ENCODE results near the gene SENP2.
A peak's percentile ranks its signal among the peaks of the same experiment; 100 is the strongest.

The SENP2 gene

GRCh38 chr3:185657691-185658503 lies 71.8 kb downstream of the SENP2 start:
- ATAC-seq, result no peak
- TF ChIP-seq ZNF565 (CRISPR knock-in tag; conservative IDR thresholded peaks at IDR 0.05; ENCODE audit: low read depth), result no peak
- TF ChIP-seq OSR1 (CRISPR knock-in tag; IDR thresholded peaks at IDR 0.05), result no peak
- no peak for TF ChIP-seq CSRNP3 (CRISPR knock-in tag; IDR thresholded peaks at IDR 0.05)
- TF ChIP-seq PATZ1 (CRISPR knock-in tag; IDR thresholded peaks at IDR 0.05; ENCODE audit: borderline replicate concordance), result no peak
- no peak for TF ChIP-seq RARB (CRISPR knock-in tag; IDR thresholded peaks at IDR 0.05)
- no peak for TF ChIP-seq ZFP30 (CRISPR knock-in tag; IDR thresholded peaks at IDR 0.05)
- TF ChIP-seq SNAI2 (CRISPR knock-in tag; IDR thresholded peaks at IDR 0.05), result no peak
- no peak for TF ChIP-seq ZNF8 (CRISPR knock-in tag; IDR thresholded peaks at IDR 0.05)
- no peak for TF ChIP-seq ZC3H10 (CRISPR knock-in tag; IDR thresholded peaks at IDR 0.05)
- no peak for TF ChIP-seq TCF4 (CRISPR knock-in tag; IDR thresholded peaks at IDR 0.05; ENCODE audit: borderline replicate concordance)
- TF ChIP-seq POU6F1 (CRISPR knock-in tag; IDR thresholded peaks at IDR 0.05; ENCODE audit: borderline replicate concordance, low read depth), result no peak

- peak; percentile 70 for ATAC-seq
- TF ChIP-seq GLIS3 (CRISPR knock-in tag; IDR thresholded peaks at IDR 0.05), result no peak
These were observed 72.4 kb downstream of the SENP2 start for GRCh38 chr3:185658504-185658912.

- ATAC-seq, result peak; percentile 2; the same call in 2 of the 3 replicates
- TF ChIP-seq ZC3H10 (CRISPR knock-in tag; IDR thresholded peaks at IDR 0.05) (no peak), TOX (CRISPR knock-in tag; IDR thresholded peaks at IDR 0.05; ENCODE audit: borderline replicate concordance) (no peak), ZFP3 (CRISPR knock-in tag; IDR thresholded peaks at IDR 0.05) (no peak), ZNF8 (CRISPR knock-in tag; IDR thresholded peaks at IDR 0.05) (no peak), CREB5 (CRISPR knock-in tag; IDR thresholded peaks at IDR 0.05; ENCODE audit: low read depth) (no peak), PATZ1 (CRISPR knock-in tag; IDR thresholded peaks at IDR 0.05; ENCODE audit: borderline replicate concordance) (no peak), RARB (CRISPR knock-in tag; IDR thresholded peaks at IDR 0.05) (no peak), ESRRG (CRISPR knock-in tag; IDR thresholded peaks at IDR 0.05) (no peak)
These were observed 72.8 kb downstream of the SENP2 start for GRCh38 chr3:185658943-185659342.

- peak; percentile 49 for ATAC-seq
- TF ChIP-seq TCF4 (CRISPR knock-in tag; IDR thresholded peaks at IDR 0.05; ENCODE audit: borderline replicate concordance) (no peak), ZFP3 (CRISPR knock-in tag; IDR thresholded peaks at IDR 0.05) (no peak), ZNF8 (CRISPR knock-in tag; IDR thresholded peaks at IDR 0.05) (no peak), TOX (CRISPR knock-in tag; IDR thresholded peaks at IDR 0.05; ENCODE audit: borderline replicate concordance) (no peak), ESRRG (CRISPR knock-in tag; IDR thresholded peaks at IDR 0.05) (no peak), ZC3H10 (CRISPR knock-in tag; IDR thresholded peaks at IDR 0.05) (no peak), OSR1 (CRISPR knock-in tag; IDR thresholded peaks at IDR 0.05) (no peak), SNAI2 (CRISPR knock-in tag; IDR thresholded peaks at IDR 0.05) (no peak), CSDC2 (CRISPR knock-in tag; IDR thresholded peaks at IDR 0.05) (no peak), PPARA (CRISPR knock-in tag; IDR thresholded peaks at IDR 0.05; ENCODE audit: borderline replicate concordance) (no peak), GLIS3 (CRISPR knock-in tag; IDR thresholded peaks at IDR 0.05) (no peak), ARNTL (CRISPR knock-in tag; IDR thresholded peaks at IDR 0.05; ENCODE audit: borderline replicate concordance, low read depth) (no peak), RARB (CRISPR knock-in tag; IDR thresholded peaks at IDR 0.05) (no peak), ZFP30 (CRISPR knock-in tag; IDR thresholded peaks at IDR 0.05) (no peak), ZNF70 (CRISPR knock-in tag; IDR thresholded peaks at IDR 0.05) (no peak), TSHZ2 (CRISPR knock-in tag; IDR thresholded peaks at IDR 0.05) (no peak), ZNF565 (CRISPR knock-in tag; conservative IDR thresholded peaks at IDR 0.05; ENCODE audit: low read depth) (no peak)
These were observed 74.1 kb downstream of the SENP2 start for GRCh38 chr3:185659942-185660921.
